ENCODE data around the gene ADAM12.

ADAM12 gene

DNA sequence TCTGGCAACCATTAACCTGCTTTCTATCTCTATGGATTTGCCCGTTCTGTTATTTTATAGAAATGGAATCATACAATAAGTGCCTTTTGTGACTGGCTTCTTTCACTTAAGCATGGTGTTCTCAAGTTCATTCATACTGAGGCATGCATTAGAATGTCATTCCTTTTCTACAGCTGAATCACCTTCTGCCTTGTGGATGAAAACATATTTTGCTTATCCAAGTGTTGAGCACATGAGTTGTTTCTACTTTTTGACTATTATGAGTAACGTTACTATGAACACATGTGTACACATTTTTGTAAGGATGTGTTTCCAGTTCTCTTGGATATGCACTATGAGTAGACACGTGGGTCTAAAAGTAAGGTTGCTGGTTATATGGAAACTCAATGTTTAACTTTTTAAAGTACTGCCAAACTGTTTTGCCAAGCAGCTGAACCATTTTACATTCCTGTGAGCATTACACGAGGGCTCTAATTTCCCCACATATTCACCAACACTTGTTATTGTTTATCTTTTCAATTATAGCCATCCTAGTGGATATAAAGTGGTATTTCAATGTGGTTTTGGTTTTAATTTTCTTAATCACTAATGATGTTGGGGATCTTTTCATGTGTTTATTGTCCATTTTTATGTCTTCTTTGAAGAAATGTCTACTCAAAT, 250.6 kb downstream of the ADAM12 start:
- DNase-seq: no peak
- Histone ChIP-seq H3K27me3 (replicated peaks; ENCODE audit: control insufficient read depth, insufficient read depth, low read length, poor library complexity, severe bottlenecking) (no peaks in the 10 kb centered on the region), H3K27ac (ENCODE audit: insufficient read depth, low read length, poor library complexity, severe bottlenecking) (no peak overlapping the region), H3K36me3 (ENCODE audit: control insufficient read depth, insufficient read depth, low read length) (no peaks in the 10 kb centered on the region), H3K4me1 (ENCODE audit: control insufficient read depth, insufficient read depth, low read length, poor library complexity, severe bottlenecking) (no peaks in the 10 kb centered on the region), H3K9me3 (ENCODE audit: control insufficient read depth, low read length) (no peaks in the 10 kb centered on the region), H3K4me3 (ENCODE audit: insufficient read depth, low read depth, low read length, poor library complexity, severe bottlenecking) (no peak overlapping the region)

DNA sequence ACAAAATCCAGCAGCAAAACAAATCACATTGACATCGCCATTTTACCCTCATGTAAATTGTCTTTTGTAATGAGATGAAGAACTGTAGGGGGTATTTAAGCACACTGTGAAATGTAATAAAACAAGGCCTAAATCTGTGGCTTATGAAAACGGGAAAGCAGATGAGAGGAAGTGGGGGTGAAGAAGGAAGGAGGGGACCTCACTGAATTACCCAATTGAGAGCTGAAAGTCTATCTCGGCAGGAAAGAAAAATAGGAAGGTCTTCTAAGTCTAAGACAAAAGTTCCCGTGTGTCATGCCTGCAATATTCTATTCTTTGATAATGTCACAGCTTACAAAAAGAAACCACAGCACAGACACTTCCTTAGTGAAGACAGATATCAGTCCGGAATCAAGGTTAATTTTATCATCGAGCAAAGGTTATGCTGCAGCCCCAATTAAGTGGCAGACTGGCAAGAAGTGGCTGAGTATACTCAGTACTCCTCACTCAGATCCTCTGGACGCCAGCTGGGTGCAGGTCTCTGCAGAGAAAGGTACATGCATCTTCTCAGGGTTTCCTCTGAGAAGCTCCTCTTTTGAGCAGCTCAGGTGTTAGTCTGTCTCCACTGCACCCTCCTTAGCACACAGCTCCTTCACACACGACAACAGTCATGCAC, 252.2 kb downstream of the ADAM12 start:
- H3K27me3 ChIP-seq (replicated peaks; ENCODE audit: control insufficient read depth, insufficient read depth, low read length, poor library complexity, severe bottlenecking): no peaks in the 10 kb centered on the region
- H3K4me3 ChIP-seq (ENCODE audit: insufficient read depth, low read depth, low read length, poor library complexity, severe bottlenecking): no peak overlapping the region
- DNase-seq: no peak
- no peaks in the 10 kb centered on the region for H3K4me1 ChIP-seq (ENCODE audit: control insufficient read depth, insufficient read depth, low read length, poor library complexity, severe bottlenecking)
- H3K27ac ChIP-seq (ENCODE audit: insufficient read depth, low read length, poor library complexity, severe bottlenecking): no peak overlapping the region
- H3K9me3 ChIP-seq (ENCODE audit: control insufficient read depth, low read length): no peaks in the 10 kb centered on the region
- H3K36me3 ChIP-seq (ENCODE audit: control insufficient read depth, insufficient read depth, low read length): no peaks in the 10 kb centered on the region

DNA sequence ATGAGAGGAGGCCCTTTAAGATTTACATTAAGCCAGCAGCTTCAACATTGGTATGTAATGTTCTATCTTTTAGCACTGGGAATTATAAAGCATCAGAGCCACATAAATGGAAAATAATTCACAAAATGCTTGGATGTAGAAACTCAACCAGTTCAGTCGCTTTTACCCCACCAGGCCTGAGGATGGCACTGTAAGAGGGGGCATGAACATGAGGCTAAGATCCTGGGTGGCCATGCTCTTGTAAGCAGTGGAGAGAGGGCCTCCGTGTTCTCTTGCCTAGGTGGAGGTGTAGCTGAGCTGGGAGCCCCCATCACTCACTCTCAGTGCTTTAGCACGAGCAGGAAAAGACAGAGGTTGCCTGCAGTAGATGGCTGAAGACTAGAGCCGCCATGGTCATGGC, 253.1 kb downstream of the ADAM12 start:
- Histone ChIP-seq H3K36me3 (ENCODE audit: control insufficient read depth, insufficient read depth, low read length) (no peaks in the 10 kb centered on the region), H3K4me3 (ENCODE audit: insufficient read depth, low read depth, low read length, poor library complexity, severe bottlenecking) (no peak overlapping the region), H3K4me1 (ENCODE audit: control insufficient read depth, insufficient read depth, low read length, poor library complexity, severe bottlenecking) (no peaks in the 10 kb centered on the region), H3K9me3 (ENCODE audit: control insufficient read depth, low read length) (no peaks in the 10 kb centered on the region), H3K27ac (ENCODE audit: insufficient read depth, low read length, poor library complexity, severe bottlenecking) (no peak overlapping the region), H3K27me3 (replicated peaks; ENCODE audit: control insufficient read depth, insufficient read depth, low read length, poor library complexity, severe bottlenecking) (no peaks in the 10 kb centered on the region)
- DNase-seq: no peak

DNA sequence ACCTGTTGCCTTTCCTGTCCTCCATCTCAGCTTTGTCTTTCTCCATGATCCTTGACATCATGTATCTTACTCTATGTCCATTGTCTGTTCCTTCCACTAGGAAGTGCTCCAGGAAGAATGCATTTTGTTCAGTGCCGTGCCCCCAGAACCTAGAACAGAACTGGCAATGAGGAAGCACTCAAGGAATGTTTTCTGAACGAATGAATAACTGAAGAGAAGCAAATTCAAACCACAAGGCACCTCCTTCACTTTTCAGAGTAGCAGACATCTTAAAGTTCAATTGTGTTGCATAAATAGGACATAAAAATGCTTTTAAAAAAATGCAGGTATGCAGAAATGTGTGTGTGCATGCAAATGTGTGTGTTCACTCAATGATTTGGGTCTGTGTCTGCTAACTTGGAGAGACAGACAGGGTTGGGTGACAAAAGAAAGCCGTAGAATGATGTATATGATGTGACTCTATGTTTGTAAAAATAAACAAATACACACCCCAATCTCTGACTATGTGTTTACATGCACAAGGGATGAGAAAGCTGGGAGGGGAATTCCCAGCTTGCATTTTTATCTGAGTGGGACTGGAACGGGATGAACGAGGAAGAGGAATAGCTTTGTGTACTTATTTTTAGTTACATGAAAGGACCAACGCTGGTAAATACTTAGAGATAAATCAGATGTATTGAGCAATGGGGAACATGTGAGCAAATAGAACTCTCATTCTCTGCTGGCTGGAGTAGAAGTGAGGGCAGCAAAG, 254.2 kb downstream of the ADAM12 start:
- Histone ChIP-seq H3K4me3 (ENCODE audit: insufficient read depth, low read depth, low read length, poor library complexity, severe bottlenecking) (no peak overlapping the region), H3K9me3 (ENCODE audit: control insufficient read depth, low read length) (no peaks in the 10 kb centered on the region), H3K27ac (ENCODE audit: insufficient read depth, low read length, poor library complexity, severe bottlenecking) (no peak overlapping the region), H3K36me3 (ENCODE audit: control insufficient read depth, insufficient read depth, low read length) (no peaks in the 10 kb centered on the region), H3K27me3 (replicated peaks; ENCODE audit: control insufficient read depth, insufficient read depth, low read length, poor library complexity, severe bottlenecking) (no peaks in the 10 kb centered on the region), H3K4me1 (ENCODE audit: control insufficient read depth, insufficient read depth, low read length, poor library complexity, severe bottlenecking) (no peaks in the 10 kb centered on the region)
- DNase-seq: no peak

DNA sequence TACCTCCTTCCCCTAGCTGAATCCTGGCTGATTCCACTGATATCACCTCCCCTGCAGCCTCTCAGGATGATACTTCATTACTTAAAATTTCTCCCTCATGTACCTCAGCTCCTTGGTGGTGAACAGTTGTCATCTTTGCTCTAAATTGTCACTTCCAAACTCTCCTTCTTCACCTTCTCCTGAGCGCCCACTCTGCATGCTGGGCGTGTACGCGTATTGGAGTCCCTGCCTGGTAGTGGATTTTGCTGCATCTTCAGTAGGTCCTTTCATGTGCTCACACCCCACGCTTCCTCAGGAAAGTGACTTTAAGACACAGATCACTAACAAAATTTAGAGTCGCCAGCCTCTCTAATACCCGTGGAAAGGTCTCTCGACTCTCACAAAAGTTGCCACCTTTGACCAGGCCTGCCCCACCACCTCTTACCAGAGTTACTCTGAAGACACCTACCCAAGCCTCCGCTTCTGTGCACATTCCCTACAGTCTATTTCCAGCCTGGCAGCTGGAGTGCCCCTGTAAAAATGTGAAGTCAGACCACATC, 255.1 kb downstream of the ADAM12 start:
- Histone ChIP-seq H3K9me3 (ENCODE audit: control insufficient read depth, low read length) (no peaks in the 10 kb centered on the region), H3K27me3 (replicated peaks; ENCODE audit: control insufficient read depth, insufficient read depth, low read length, poor library complexity, severe bottlenecking) (no peaks in the 10 kb centered on the region), H3K36me3 (ENCODE audit: control insufficient read depth, insufficient read depth, low read length) (no peaks in the 10 kb centered on the region), H3K27ac (ENCODE audit: insufficient read depth, low read length, poor library complexity, severe bottlenecking) (no peak overlapping the region), H3K4me3 (ENCODE audit: insufficient read depth, low read depth, low read length, poor library complexity, severe bottlenecking) (no peak overlapping the region), H3K4me1 (ENCODE audit: control insufficient read depth, insufficient read depth, low read length, poor library complexity, severe bottlenecking) (no peaks in the 10 kb centered on the region)
- DNase-seq: no peak

DNA sequence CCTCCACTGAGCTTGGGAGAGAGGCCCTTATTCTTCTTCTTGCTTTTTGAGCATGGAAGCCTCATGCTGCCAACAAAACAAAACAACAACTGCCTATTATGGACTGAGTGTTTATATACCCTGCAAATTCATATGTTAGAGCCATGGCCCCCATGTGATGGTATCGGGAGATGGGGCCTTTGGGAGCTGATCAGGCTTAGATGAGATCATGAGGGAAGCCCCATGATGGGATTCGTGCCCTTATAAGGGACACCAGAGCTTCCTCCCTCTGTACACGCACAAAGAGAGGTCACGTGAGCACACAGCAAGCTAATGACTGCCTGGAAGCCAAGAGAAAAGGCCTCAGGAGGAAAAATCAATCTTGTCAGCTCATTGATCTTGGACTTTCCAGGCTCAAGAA, 256.9 kb downstream of the ADAM12 start:
- Histone ChIP-seq H3K4me3 (ENCODE audit: insufficient read depth, low read depth, low read length, poor library complexity, severe bottlenecking) (no peak overlapping the region), H3K4me1 (ENCODE audit: control insufficient read depth, insufficient read depth, low read length, poor library complexity, severe bottlenecking) (no peaks in the 10 kb centered on the region), H3K27me3 (replicated peaks; ENCODE audit: control insufficient read depth, insufficient read depth, low read length, poor library complexity, severe bottlenecking) (no peaks in the 10 kb centered on the region), H3K27ac (ENCODE audit: insufficient read depth, low read length, poor library complexity, severe bottlenecking) (no peak overlapping the region), H3K36me3 (ENCODE audit: control insufficient read depth, insufficient read depth, low read length) (no peaks in the 10 kb centered on the region), H3K9me3 (ENCODE audit: control insufficient read depth, low read length) (no peaks in the 10 kb centered on the region)
- DNase-seq: no peak

DNA sequence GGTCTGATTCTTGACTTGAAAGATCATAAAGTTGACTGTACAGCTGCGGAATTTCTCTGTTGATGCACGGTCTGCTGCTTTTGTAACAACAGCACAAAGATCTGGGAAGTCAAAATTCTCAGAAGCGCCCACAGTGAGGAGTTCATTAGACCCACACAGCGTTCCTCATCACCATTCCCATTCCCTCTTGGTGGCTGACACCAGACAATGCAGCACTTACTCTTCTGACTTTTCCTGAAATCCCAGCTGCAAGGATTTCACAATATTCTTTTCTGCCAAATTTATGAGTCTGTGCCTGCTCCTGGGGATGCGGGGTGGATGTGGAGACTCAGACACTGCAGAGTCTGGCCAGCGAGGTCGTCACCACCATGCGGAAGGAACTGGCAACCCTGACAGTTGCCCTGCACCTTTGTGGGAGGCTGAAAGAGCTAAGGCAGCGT, 258.0 kb downstream of the ADAM12 start:
- Histone ChIP-seq H3K4me3 (ENCODE audit: insufficient read depth, low read depth, low read length, poor library complexity, severe bottlenecking) (no peak overlapping the region), H3K27ac (ENCODE audit: insufficient read depth, low read length, poor library complexity, severe bottlenecking) (no peak overlapping the region), H3K4me1 (ENCODE audit: control insufficient read depth, insufficient read depth, low read length, poor library complexity, severe bottlenecking) (no peaks in the 10 kb centered on the region), H3K9me3 (ENCODE audit: control insufficient read depth, low read length) (no peaks in the 10 kb centered on the region), H3K27me3 (replicated peaks; ENCODE audit: control insufficient read depth, insufficient read depth, low read length, poor library complexity, severe bottlenecking) (no peaks in the 10 kb centered on the region), H3K36me3 (ENCODE audit: control insufficient read depth, insufficient read depth, low read length) (no peaks in the 10 kb centered on the region)
- no peak for DNase-seq

DNA sequence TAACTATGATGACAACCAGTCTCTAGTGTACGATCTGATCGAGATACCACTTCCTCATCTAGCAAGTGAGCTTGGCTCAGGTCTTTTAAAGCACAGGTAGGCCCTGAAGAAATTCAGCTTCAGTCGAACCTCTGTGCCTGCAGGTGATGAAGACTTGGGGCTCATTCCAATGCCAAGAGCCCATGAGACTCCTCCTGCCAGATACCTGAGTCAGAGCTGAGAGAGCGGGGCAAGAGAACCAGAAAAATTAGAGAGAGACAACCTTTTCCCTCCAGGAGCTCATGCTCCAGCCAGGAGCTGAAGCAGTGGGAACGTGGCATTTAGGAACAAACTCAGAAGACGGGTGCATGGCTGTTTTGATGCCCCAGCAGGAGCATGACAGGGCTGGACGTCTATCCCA, 259.3 kb downstream of the ADAM12 start:
- H3K4me3 ChIP-seq (ENCODE audit: insufficient read depth, low read depth, low read length, poor library complexity, severe bottlenecking): no peak overlapping the region
- no peaks in the 10 kb centered on the region for H3K9me3 ChIP-seq (ENCODE audit: control insufficient read depth, low read length)
- no peak overlapping the region for H3K27ac ChIP-seq (ENCODE audit: insufficient read depth, low read length, poor library complexity, severe bottlenecking)
- no peak for DNase-seq
- no peaks in the 10 kb centered on the region for H3K27me3 ChIP-seq (replicated peaks; ENCODE audit: control insufficient read depth, insufficient read depth, low read length, poor library complexity, severe bottlenecking)
- H3K36me3 ChIP-seq (ENCODE audit: control insufficient read depth, insufficient read depth, low read length): no peaks in the 10 kb centered on the region
- H3K4me1 ChIP-seq (ENCODE audit: control insufficient read depth, insufficient read depth, low read length, poor library complexity, severe bottlenecking): no peaks in the 10 kb centered on the region

DNA sequence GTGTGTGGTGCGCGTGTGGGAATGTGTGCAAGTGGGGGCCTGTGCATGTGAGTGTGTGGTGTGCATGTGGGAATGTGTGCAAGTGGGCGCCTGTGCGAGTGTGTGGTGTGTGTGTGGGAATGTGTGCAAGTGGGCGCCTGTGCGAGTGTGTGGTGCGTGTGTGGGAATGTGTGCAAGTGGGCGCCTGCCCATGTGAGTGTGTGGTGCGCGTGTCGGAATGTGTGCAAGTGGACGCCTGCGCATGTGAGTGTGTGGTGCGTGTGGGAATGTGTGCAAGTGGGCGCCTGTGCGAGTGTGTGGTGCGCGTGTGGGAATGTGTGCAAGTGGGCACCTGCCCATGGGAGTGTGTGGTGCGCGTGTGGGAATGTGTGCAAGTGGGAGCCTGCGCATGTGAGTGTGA, 259.7 kb downstream of the ADAM12 start:
- Histone ChIP-seq H3K4me1 (ENCODE audit: control insufficient read depth, insufficient read depth, low read length, poor library complexity, severe bottlenecking) (no peaks in the 10 kb centered on the region), H3K4me3 (ENCODE audit: insufficient read depth, low read depth, low read length, poor library complexity, severe bottlenecking) (no peak overlapping the region), H3K27me3 (replicated peaks; ENCODE audit: control insufficient read depth, insufficient read depth, low read length, poor library complexity, severe bottlenecking) (no peaks in the 10 kb centered on the region), H3K27ac (ENCODE audit: insufficient read depth, low read length, poor library complexity, severe bottlenecking) (no peak overlapping the region), H3K9me3 (ENCODE audit: control insufficient read depth, low read length) (no peaks in the 10 kb centered on the region), H3K36me3 (ENCODE audit: control insufficient read depth, insufficient read depth, low read length) (no peaks in the 10 kb centered on the region)
- no peak for DNase-seq

DNA sequence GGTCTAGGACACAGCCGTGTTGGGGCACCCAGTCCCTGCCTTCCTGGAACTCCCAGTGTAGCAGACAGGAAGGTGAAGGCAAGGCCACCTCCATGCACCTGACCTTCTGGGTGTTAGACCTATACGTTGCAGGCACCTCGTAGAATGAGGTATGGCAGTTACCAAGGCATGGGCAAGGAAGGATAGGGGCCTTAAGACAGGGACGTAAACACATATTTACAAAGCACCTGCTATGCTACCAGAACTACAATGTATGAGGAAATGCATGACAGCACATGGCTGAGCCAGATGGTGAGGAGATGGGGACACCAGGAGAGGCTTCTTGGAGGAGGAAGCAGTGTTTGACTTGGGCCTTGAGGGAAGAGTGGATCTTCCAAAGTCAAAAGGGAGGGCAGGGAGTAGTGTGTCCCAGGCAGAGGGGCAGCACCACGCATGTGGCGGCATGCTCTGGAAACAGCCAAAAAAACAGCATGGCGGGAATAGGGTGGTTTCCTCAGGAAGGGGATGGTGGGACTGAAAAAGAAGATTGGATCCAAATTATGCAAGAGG, 260.7 kb downstream of the ADAM12 start:
- H3K4me3 ChIP-seq (ENCODE audit: insufficient read depth, low read depth, low read length, poor library complexity, severe bottlenecking): no peak overlapping the region
- H3K27ac ChIP-seq (ENCODE audit: insufficient read depth, low read length, poor library complexity, severe bottlenecking): no peak overlapping the region
- H3K4me1 ChIP-seq (ENCODE audit: control insufficient read depth, insufficient read depth, low read length, poor library complexity, severe bottlenecking): no peaks in the 10 kb centered on the region
- no peak for DNase-seq
- no peaks in the 10 kb centered on the region for H3K27me3 ChIP-seq (replicated peaks; ENCODE audit: control insufficient read depth, insufficient read depth, low read length, poor library complexity, severe bottlenecking)
- H3K9me3 ChIP-seq (ENCODE audit: control insufficient read depth, low read length): no peaks in the 10 kb centered on the region
- no peaks in the 10 kb centered on the region for H3K36me3 ChIP-seq (ENCODE audit: control insufficient read depth, insufficient read depth, low read length)
